HG03442 (cell line): ENCODE measurements around the gene C15orf62.

Source experiments
- ATAC-seq: cut with Tn5 transposase; IDR thresholded peaks from one replicate; pipeline ENCODE4 v1.9.1; 2021; ENCODE audit warnings: mild to moderate bottlenecking, moderate library complexity; ENCODE audit not compliant: unreplicated experiment

Gene C15orf62

GRCh38 chr15:40775740-40776536 is 6.2 kb downstream of the C15orf62 start:
- no peak for ATAC-seq

DNA sequence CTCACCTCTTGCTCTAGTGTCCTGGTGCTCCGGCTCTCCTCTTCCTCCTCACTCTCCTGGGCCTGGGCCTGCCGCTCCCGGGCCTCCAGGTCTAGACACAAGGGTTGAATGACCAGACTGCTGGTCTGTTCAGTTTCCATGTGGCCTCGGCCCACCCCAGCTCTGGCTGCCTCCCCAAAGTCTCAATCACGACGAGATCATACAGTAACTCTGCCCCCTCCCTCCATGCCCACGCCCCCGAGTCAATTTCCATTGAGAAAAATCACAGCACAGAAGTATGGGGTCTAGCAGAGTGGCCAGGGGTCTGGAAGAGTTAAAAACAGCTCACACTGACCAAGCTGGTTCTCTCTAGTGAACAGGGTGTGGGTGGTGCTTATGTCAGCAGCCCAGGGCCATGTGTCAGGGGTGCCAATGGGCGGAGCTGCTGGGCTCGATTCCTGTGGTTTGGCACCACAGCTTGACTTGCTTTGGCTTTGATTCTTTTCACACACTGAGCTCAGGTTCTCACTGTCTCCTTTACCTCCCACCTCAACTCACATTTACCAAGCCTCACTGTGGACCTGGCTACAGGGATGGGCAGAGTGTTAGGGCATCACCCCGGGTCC is 6.9 kb downstream of the C15orf62 start:
- ATAC-seq = no peak

- no peak for ATAC-seq
These were observed 12.9 kb downstream of the C15orf62 start for GRCh38 chr15:40782609-40783227.

- ATAC-seq = no peak
These were observed 15.4 kb downstream of the C15orf62 start for GRCh38 chr15:40785164-40785563.

- no peak for ATAC-seq
These were observed 16.0 kb downstream of the C15orf62 start for GRCh38 chr15:40785814-40786213.

GRCh38 chr15:40787344-40787841 is 17.6 kb downstream of the C15orf62 start:
- ATAC-seq = no peak

DNA sequence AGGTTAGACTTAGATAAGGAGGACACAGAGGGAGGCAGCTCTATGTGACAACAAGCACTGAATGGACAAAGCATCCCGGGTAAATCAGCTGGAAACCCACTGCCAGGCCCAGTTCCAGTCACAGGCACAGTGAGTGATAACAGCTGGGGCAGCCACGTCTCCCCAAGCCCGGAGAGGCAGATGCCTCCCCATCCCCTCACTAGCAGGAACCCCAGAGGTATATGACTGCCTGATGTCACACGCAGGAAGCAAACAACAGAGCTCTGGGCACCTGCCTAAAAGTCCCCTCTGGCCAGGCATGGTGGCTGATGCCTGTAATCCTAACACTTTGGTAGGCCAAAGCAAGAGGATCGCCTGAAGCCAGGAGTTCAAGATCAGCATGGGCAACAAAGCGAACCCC is 18.2 kb downstream of the C15orf62 start:
- ATAC-seq = no peak

DNA sequence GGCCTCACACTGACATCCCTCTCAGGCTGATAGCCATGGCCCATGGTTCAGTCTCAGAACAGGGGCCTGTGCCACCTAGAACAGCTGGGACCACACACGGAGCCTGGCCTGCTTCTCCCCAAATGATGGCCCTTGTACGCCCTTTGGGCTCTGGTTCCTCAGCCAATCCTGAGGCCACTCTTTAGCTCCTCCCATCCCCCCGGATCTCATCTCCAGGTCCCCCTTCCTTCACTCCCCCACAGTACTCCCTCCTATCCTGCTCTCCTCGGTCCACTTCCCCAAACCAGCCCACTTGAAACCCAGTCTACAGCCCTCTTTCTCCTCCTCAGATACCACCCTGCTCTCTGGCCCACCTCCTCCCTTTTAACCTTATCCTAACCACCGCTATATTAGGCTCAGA is 19.3 kb downstream of the C15orf62 start:
- no peak for ATAC-seq

GRCh38 chr15:40789999-40790398 is 20.2 kb downstream of the C15orf62 start:
- ATAC-seq = no peak

GRCh38 chr15:40790718-40791117 is 20.9 kb downstream of the C15orf62 start:
- ATAC-seq = no peak

DNA sequence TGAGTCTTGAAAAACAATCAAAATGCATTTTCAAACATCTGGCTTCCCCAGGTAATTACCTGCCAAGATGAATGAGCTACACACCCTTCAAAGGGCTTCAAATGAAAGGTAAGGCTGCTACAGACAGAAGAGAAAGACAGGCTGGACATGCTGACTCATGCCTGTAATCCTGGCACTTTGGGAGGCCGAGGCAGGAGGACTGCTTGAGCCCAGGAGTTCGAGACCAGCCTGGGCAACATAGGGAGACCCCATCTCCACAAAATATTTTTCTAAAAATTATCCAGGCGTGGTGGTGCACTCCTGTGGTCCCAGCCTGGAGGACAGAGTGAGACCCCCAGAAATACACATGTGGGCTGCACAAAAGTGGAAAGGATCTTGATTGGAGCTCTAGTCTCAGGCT is 22.6 kb downstream of the C15orf62 start:
- ATAC-seq = no peak

DNA sequence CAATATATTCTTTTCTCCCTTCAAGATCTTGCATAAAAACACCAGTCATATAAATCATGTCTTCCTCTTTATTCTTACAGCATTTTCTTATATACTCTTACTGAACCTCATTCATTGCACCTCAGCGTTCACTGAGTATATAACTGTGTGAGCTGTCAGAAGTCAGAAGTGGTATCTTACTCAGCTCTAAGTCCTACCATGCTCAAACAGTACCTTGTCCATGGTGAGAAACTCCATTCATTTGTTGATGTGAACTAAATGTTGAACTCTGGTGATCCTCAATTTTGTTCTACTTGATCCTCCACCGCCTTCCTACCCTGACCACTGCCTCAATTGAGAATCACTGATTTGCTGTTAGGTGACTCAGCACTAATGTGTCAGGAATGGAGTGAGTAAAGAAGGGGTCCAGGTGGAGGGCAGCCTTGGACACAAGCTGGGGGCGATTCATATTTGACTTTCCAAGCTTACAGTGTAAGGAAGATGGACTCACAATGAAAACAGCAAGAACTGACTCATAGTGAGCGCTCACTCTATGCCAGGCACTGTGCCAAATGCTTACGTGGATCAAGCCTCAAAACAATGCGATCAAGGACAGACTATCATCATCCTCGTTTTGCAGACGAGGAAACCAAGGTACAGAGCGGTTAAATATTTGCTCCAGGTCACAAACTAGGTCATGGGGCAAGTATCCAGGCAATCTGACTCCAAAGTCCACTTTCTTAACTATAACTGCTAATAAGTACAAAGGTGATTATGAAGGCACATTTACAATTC is 23.6 kb downstream of the C15orf62 start:
- no peak for ATAC-seq

DNA sequence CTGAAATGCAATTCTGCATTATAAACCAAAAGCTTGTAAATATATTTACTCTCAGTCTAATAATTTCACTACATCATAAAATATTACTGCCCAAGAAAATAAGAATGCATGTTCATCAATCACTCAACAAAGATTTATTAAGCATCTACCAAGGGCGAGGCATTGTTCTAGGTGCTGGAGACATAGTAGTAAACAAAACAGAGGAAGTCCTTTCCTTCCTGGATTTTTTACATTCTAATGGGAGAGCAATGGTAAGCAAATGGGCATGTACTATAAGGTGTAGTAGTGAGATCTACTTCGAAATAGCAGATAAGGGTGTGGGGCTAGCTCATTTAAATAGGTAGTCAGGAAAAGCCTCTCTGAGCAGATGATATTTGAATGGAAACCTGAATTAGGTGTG is 26.3 kb downstream of the C15orf62 start:
- no peak for ATAC-seq

DNA sequence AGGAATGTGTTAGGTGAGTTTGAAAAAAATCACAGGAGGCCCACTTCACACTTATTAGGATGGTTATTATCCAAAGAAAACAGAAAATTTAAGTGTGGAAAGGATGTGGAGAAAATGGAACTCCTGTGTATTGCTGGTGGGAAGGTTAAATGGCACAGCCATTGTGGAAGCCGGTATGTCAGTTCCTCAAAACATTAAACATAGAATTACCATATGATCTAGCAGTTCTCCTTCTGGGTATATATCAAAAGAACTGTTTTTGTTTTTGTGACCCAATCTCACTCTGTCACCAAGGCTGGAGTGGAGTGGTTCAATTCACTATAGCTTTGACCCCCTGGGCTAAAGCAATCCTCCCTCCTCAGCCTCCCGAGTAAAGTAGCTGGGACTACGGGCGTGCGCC is 26.7 kb downstream of the C15orf62 start:
- ATAC-seq = no peak

GRCh38 chr15:40799523-40799922 is 29.7 kb downstream of the C15orf62 start:
- ATAC-seq = no peak

GRCh38 chr15:40803076-40803475 is 33.3 kb downstream of the C15orf62 start:
- no peak for ATAC-seq

GRCh38 chr15:40803688-40804087 is 33.9 kb downstream of the C15orf62 start:
- ATAC-seq = no peak

DNA sequence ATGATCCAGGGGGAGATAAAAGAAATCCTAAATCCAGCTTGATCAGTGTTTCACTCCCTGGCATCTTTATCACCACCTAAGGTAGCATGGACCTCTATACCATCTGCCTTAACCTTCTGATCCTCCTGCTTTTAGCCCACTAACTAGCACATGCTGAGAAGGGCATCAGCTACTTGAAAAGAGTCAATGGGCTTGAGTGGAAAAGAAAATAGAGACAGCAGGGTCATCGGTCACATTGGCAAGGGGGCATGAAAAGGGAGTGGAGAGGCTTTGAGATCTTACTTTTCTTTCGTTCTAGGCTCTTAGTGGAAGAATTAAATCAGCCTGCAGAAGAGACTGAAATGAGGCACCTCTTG is 36.9 kb downstream of the C15orf62 start:
- ATAC-seq = no peak

- peak; percentile 89 for ATAC-seq
These were observed 37.5 kb downstream of the C15orf62 start, which contains the start of the genes DNAJC17 and ZFYVE19 for GRCh38 chr15:40807028-40807887. Gene DNAJC17, minus strand, starts transcription at chr15:40807473. Its CDS starts 27 bp downstream, at chr15:40807446. Gene ZFYVE19, plus strand, starts transcription at chr15:40807089. Its CDS starts 501 bp downstream, at chr15:40807590.

DNA sequence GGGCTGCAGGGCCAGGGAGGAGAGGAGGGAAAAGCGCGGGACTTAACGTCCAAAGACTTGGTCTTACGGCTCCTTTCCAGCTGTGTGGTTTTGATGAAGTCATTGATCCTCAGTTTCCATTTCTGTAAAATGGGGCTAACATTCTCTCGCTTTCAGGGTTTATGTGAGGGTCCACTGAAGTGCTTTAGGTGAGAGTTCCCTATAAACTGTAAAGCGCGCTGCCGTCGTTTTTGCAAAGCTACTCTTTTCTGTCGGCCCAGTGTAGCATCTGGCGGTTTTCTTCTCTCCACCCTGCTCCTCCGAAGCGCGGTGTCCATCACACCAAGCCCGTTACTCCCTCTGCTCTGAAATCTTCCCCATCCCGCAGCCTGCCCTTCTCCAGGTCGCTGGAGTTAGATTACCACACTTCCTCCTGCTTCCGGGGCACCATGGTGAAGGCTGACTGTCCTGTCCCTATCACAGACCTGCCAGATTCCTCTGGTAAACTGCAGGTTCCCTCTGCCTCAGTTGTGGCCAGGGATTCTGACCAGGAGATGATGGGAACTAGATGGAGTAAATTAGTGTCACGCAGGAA is 38.2 kb downstream of the C15orf62 start:
- no peak for ATAC-seq
